Measurements from ENCODE around the gene RUFY2.

DNA sequence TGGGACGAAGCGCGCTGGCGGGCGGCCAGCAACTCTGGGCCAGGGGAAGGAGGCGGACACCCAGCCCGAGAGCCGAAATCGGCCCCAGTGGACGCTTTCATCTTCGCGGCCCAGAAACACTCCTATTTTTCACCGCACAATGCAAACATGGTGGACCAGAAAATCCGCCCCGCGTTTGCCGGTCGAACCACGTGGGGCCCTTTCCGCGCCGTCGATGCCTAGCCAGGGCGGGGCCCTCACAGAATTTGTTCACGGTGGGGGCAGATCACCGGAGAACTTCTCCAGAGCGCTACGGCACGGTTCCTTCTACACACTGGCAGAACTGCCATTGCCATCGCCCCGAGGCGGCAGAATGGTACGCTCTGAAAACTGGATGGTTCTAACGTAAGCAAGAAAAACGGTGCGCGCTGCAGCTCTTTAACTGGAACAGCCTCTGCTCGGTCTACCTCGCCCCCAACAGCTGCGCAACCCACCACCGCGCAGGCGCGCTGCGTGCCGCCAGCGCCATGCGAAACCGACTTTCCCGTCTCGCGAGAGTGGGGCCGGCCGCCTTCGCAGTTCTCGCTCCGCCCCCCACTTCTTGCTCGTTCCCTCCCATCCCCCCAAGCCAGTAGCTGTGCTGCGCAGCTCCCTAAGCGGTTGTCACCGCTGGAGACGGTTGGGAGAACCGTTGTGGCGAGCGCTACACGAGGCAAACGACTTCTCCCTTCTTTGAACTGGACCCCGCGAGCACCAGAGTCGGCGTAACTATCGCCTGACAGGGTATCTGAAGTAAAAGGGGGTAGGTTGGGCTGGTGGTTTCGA lies 75.4 kb downstream of the RUFY2 start, which contains the start of gene HNRNPH3:
- TF ChIP-seq, protein P1, sequence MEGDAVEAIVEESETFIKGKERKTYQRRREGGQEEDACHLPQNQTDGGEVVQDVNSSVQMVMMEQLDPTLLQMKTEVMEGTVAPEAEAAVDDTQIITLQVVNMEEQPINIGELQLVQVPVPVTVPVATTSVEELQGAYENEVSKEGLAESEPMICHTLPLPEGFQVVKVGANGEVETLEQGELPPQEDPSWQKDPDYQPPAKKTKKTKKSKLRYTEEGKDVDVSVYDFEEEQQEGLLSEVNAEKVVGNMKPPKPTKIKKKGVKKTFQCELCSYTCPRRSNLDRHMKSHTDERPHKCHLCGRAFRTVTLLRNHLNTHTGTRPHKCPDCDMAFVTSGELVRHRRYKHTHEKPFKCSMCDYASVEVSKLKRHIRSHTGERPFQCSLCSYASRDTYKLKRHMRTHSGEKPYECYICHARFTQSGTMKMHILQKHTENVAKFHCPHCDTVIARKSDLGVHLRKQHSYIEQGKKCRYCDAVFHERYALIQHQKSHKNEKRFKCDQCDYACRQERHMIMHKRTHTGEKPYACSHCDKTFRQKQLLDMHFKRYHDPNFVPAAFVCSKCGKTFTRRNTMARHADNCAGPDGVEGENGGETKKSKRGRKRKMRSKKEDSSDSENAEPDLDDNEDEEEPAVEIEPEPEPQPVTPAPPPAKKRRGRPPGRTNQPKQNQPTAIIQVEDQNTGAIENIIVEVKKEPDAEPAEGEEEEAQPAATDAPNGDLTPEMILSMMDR (IDR thresholded peaks at IDR 0.05 in 8 of 11, conservative IDR thresholded peaks at IDR 0.05 in 3 of 11), result peak in 7 of 11 experiments; percentile 2 to 62 (median 42)
- TF ChIP-seq POLR2A (IDR thresholded peaks at IDR 0.05), result peak; percentile 97 to 100 (median 98)
- peak; percentile 100 for TF ChIP-seq POLR2AphosphoS5 (IDR thresholded peaks at IDR 0.05)

All from spleen (tissue), 7 donors.